HG03354 (cell line): ENCODE results near the gene INSR.
A peak's percentile ranks its signal among the peaks of the same experiment; 100 is the strongest.
"Not testable (repeated sequence)": the region's sequence is repeated elsewhere in the genome, so short reads cannot be mapped to it uniquely, and the experiment has no call there.

Experiments
- ATAC-seq: cut with Tn5 transposase; IDR thresholded peaks from one replicate; pipeline ENCODE4 v1.9.1; 2021; ENCODE audit warnings: mild to moderate bottlenecking; ENCODE audit not compliant: unreplicated experiment, poor library complexity, severe bottlenecking

INSR gene

GRCh38 chr19:7069042-7069903 lies 224.9 kb downstream of the INSR start, which contains the start of gene ZNF557:
Gene ZNF557, plus strand, starts transcription at chr19:7069703. Its CDS starts 5,372 bp downstream, at chr19:7075075.
- ATAC-seq, result peak; percentile 93

- ATAC-seq, result no peak
These were observed 225.6 kb downstream of the INSR start for GRCh38 chr19:7068599-7068998.

- ATAC-seq, result no peak
These were observed 226.5 kb downstream of the INSR start for GRCh38 chr19:7067716-7068115.

GRCh38 chr19:7067122-7067521 lies 227.1 kb downstream of the INSR start:
- not testable (repeated sequence) for ATAC-seq

GRCh38 chr19:7063764-7064418 lies 230.3 kb downstream of the INSR start:
- ATAC-seq, result no peak

GRCh38 chr19:7063339-7063738 lies 230.9 kb downstream of the INSR start:
- no peak for ATAC-seq
